Stomach smooth muscle (tissue), 2 donors: ENCODE data around the gene TGM5.

ENCODE experiments used
- H3K27ac ChIP-seq: one replicate; pipeline ENCODE4 v1.7.0; 2013; ENCODE audit warnings: mild to moderate bottlenecking, low read length, inconsistent platforms
- H3K27me3 ChIP-seq, 2 donors: one replicate each; pipeline ENCODE4 v1.7.0; 2013; ENCODE audit warnings: low read length in 2 of 2; ENCODE audit not compliant: insufficient read depth in 2 of 2, control insufficient read depth in 1 of 2
- H3K36me3 ChIP-seq, 2 donors: one replicate each; pipeline ENCODE4 v1.7.0; 2013; ENCODE audit warnings: low read length in 2 of 2; ENCODE audit not compliant: control insufficient read depth in 2 of 2, insufficient read depth in 2 of 2
- H3K4me1 ChIP-seq: one replicate; pipeline ENCODE4 v1.7.0; 2013; ENCODE audit warnings: low read length; ENCODE audit not compliant: control insufficient read depth, insufficient read depth
- H3K4me3 ChIP-seq, 2 donors: one replicate each; pipeline ENCODE4 v1.7.0; 2013; ENCODE audit warnings: low read length in 2 of 2
- H3K9ac ChIP-seq, 2 donors: one replicate each; pipeline ENCODE4 v1.7.0; 2013; ENCODE audit warnings: low read length in 2 of 2, mild to moderate bottlenecking in 1 of 2
- H3K9me3 ChIP-seq, 2 donors: one replicate each; pipeline ENCODE4 v1.7.0; 2013; ENCODE audit warnings: low read length in 2 of 2; ENCODE audit not compliant: control insufficient read depth in 2 of 2
- donor health status: healthy.
- donor health status: Pancreatic carcinoma.

Gene TGM5

GRCh38 chr15:43244092-43244491, 22.6 kb downstream of the TGM5 start:
- no peak overlapping the region for H3K27ac ChIP-seq
- H3K9ac ChIP-seq = no peak overlapping the region
- H3K4me3 ChIP-seq = no peak overlapping the region
- no peaks in the 10 kb centered on the region for H3K4me1 ChIP-seq
- no peaks in the 10 kb centered on the region for H3K36me3 ChIP-seq
- peaks cover 0 to 4% of the 10 kb centered on the region in 2 donors for H3K9me3 ChIP-seq
- H3K27me3 ChIP-seq = no peaks in the 10 kb centered on the region

GRCh38 chr15:43243020-43243645, 23.6 kb downstream of the TGM5 start:
- Histone ChIP-seq H3K9ac (no peak overlapping the region), H3K27me3 (peaks cover 0 to 2% of the 10 kb centered on the region in 2 donors), H3K36me3 (no peaks in the 10 kb centered on the region), H3K27ac (no peak overlapping the region), H3K9me3 (peaks cover 0 to 4% of the 10 kb centered on the region in 2 donors), H3K4me3 (no peak overlapping the region), H3K4me1 (no peaks in the 10 kb centered on the region)

GRCh38 chr15:43242616-43243015, 24.1 kb downstream of the TGM5 start:
- Histone ChIP-seq H3K9ac (no peak overlapping the region), H3K36me3 (no peaks in the 10 kb centered on the region)

GRCh38 chr15:43241100-43241499, 25.6 kb downstream of the TGM5 start:
- Histone ChIP-seq H3K9me3 (peaks cover 0 to under 1% of the 10 kb centered on the region in 2 donors), H3K9ac (no peak overlapping the region), H3K27me3 (peaks cover 0 to 6% of the 10 kb centered on the region in 2 donors), H3K4me3 (no peak overlapping the region), H3K4me1 (no peaks in the 10 kb centered on the region), H3K36me3 (no peaks in the 10 kb centered on the region), H3K27ac (no peak overlapping the region)

More at GRCh38 chr15:43242616-43243015, 24.1 kb downstream of the TGM5 start:
- Histone ChIP-seq H3K27ac (no peak overlapping the region), H3K27me3 (peaks cover 0 to 6% of the 10 kb centered on the region in 2 donors), H3K4me1 (no peaks in the 10 kb centered on the region), H3K4me3 (no peak overlapping the region), H3K9me3 (peaks cover 0 to 4% of the 10 kb centered on the region in 2 donors)

GRCh38 chr15:43239732-43240491, 26.8 kb downstream of the TGM5 start:
- no peaks in the 10 kb centered on the region for H3K9me3 ChIP-seq
- no peak overlapping the region for H3K4me3 ChIP-seq
- no peak overlapping the region for H3K27ac ChIP-seq
- no peaks in the 10 kb centered on the region for H3K36me3 ChIP-seq
- H3K9ac ChIP-seq = no peak overlapping the region
- H3K27me3 ChIP-seq = peaks cover 0 to 6% of the 10 kb centered on the region in 2 donors
- H3K4me1 ChIP-seq = no peaks in the 10 kb centered on the region

- Histone ChIP-seq H3K4me1 (no peaks in the 10 kb centered on the region), H3K27ac (no peak overlapping the region)
These were observed 28.0 kb downstream of the TGM5 start for GRCh38 chr15:43238671-43239131.

GRCh38 chr15:43237842-43238470, 28.8 kb downstream of the TGM5 start:
- H3K4me3 ChIP-seq = no peak overlapping the region
- H3K4me1 ChIP-seq = no peaks in the 10 kb centered on the region
- H3K36me3 ChIP-seq = no peaks in the 10 kb centered on the region
- H3K27me3 ChIP-seq = peaks cover 0 to 6% of the 10 kb centered on the region in 2 donors
- no peak overlapping the region for H3K27ac ChIP-seq
- no peak overlapping the region for H3K9ac ChIP-seq
- H3K9me3 ChIP-seq = no peaks in the 10 kb centered on the region

More at GRCh38 chr15:43238671-43239131, 28.0 kb downstream of the TGM5 start:
- no peak overlapping the region for H3K9ac ChIP-seq
- H3K27me3 ChIP-seq = peaks cover 0 to 6% of the 10 kb centered on the region in 2 donors
- no peaks in the 10 kb centered on the region for H3K36me3 ChIP-seq
- no peak overlapping the region for H3K4me3 ChIP-seq
- no peaks in the 10 kb centered on the region for H3K9me3 ChIP-seq

- Histone ChIP-seq H3K27me3 (peaks cover 0 to 6% of the 10 kb centered on the region in 2 donors), H3K9me3 (no peaks in the 10 kb centered on the region), H3K4me3 (no peak overlapping the region), H3K9ac (no peak overlapping the region), H3K4me1 (no peaks in the 10 kb centered on the region), H3K27ac (no peak overlapping the region), H3K36me3 (no peaks in the 10 kb centered on the region)
These were observed 31.2 kb downstream of the TGM5 start for GRCh38 chr15:43235536-43235935.

- Histone ChIP-seq H3K27ac (no peak overlapping the region), H3K4me3 (no peak overlapping the region), H3K27me3 (no peaks in the 10 kb centered on the region), H3K4me1 (no peaks in the 10 kb centered on the region), H3K9me3 (no peaks in the 10 kb centered on the region), H3K9ac (no peak overlapping the region), H3K36me3 (no peaks in the 10 kb centered on the region)
These were observed 34.3 kb downstream of the TGM5 start for GRCh38 chr15:43232289-43232874.

- Histone ChIP-seq H3K36me3 (no peaks in the 10 kb centered on the region), H3K9ac (no peak overlapping the region), H3K4me3 (no peak overlapping the region), H3K4me1 (no peaks in the 10 kb centered on the region), H3K27ac (no peak overlapping the region), H3K27me3 (no peaks in the 10 kb centered on the region), H3K9me3 (no peaks in the 10 kb centered on the region)
These were observed 36.0 kb downstream of the TGM5 start for GRCh38 chr15:43230640-43231115.
